ENCODE data around the gene BANF2.

DNA sequence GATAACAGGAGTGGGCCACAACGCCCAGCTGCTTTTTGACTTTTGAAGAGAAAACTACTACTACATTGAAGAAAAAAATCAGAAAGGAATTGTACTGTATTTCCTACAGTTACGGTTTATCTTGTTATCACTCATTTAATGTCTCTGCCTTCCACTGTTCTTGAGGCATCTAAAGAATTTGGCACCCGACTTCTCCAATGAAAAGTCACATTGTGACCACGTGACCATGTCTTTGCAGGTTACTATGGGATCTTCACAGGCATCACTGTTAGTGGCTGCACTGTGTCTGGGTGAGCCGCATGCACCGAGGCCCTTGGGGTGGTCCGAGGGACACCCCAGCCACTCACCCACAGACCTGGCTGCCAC is 44.5 kb upstream of the BANF2 start:
- TF ChIP-seq RAD21 (IDR thresholded peaks at IDR 0.05; ENCODE audit: low read length) (no peak), POLR2A (IDR thresholded peaks at IDR 0.05; ENCODE audit: low read depth, low read length) (no peak)
- TF ChIP-seq, protein P1, sequence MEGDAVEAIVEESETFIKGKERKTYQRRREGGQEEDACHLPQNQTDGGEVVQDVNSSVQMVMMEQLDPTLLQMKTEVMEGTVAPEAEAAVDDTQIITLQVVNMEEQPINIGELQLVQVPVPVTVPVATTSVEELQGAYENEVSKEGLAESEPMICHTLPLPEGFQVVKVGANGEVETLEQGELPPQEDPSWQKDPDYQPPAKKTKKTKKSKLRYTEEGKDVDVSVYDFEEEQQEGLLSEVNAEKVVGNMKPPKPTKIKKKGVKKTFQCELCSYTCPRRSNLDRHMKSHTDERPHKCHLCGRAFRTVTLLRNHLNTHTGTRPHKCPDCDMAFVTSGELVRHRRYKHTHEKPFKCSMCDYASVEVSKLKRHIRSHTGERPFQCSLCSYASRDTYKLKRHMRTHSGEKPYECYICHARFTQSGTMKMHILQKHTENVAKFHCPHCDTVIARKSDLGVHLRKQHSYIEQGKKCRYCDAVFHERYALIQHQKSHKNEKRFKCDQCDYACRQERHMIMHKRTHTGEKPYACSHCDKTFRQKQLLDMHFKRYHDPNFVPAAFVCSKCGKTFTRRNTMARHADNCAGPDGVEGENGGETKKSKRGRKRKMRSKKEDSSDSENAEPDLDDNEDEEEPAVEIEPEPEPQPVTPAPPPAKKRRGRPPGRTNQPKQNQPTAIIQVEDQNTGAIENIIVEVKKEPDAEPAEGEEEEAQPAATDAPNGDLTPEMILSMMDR (conservative IDR thresholded peaks at IDR 0.05; ENCODE audit: low read depth, low read length), result no peak

Data from IMR-90 (cell line).